ENCODE results near the gene RAD51B. TPM values are rescaled to one million over a fixed set of nuclear protein-coding genes. Genes with fewer than 3 reads are reported as not detected.

Gene RAD51B
- total RNA-seq, 1 donor from 2014 or later: 3.8 TPM

GRCh38 chr14:68580671-68581070 is 761.1 kb downstream of the RAD51B start:
- intact Hi-C loops (cut with DNase I): no loop called here
- no peak for DNase-seq (ENCODE audit: low spot score)

GRCh38 chr14:68583548-68584280 is 764.1 kb downstream of the RAD51B start:
- intact Hi-C loops (cut with DNase I): no loop called here
- peak; percentile 73 for DNase-seq (ENCODE audit: low spot score)

- peak; percentile 61 for DNase-seq (ENCODE audit: low spot score)
- intact Hi-C loops (cut with DNase I): no loop called here
These were observed 765.2 kb downstream of the RAD51B start for GRCh38 chr14:68584786-68585185.

- intact Hi-C loops (cut with DNase I): no loop called here
- DNase-seq (ENCODE audit: low spot score): peak; percentile 60
These were observed 766.1 kb downstream of the RAD51B start for GRCh38 chr14:68585690-68586089.

GRCh38 chr14:68586896-68587751 is 767.5 kb downstream of the RAD51B start:
- intact Hi-C loops (cut with DNase I): no loop called here
- DNase-seq (ENCODE audit: low spot score): no peak

GRCh38 chr14:68587931-68588330 is 768.4 kb downstream of the RAD51B start:
- intact Hi-C loops (cut with DNase I): no loop called here
- no peak for DNase-seq (ENCODE audit: low spot score)

- DNase-seq (ENCODE audit: low spot score): no peak
- intact Hi-C loops (cut with DNase I): no loop called here
These were observed 770.0 kb downstream of the RAD51B start for GRCh38 chr14:68589447-68590200.

- intact Hi-C loops (cut with DNase I): no loop called here
- no peak for DNase-seq (ENCODE audit: low spot score)
These were observed 770.6 kb downstream of the RAD51B start for GRCh38 chr14:68590201-68590522.

- intact Hi-C loops (cut with DNase I): no loop called here
- no peak for DNase-seq (ENCODE audit: low spot score)
These were observed 772.2 kb downstream of the RAD51B start for GRCh38 chr14:68591786-68592185.

GRCh38 chr14:68592948-68593556 is 773.5 kb downstream of the RAD51B start:
- intact Hi-C loops (cut with DNase I): no loop called here
- no peak for DNase-seq (ENCODE audit: low spot score)

- intact Hi-C loops (cut with DNase I): no loop called here
- DNase-seq (ENCODE audit: low spot score): no peak
These were observed 774.4 kb downstream of the RAD51B start for GRCh38 chr14:68593806-68594536.

- no peak for DNase-seq (ENCODE audit: low spot score)
- intact Hi-C loops (cut with DNase I): no loop called here
These were observed 775.3 kb downstream of the RAD51B start for GRCh38 chr14:68594737-68595380.

GRCh38 chr14:68596211-68596610 is 776.6 kb downstream of the RAD51B start:
- intact Hi-C loops (cut with DNase I): no loop called here
- DNase-seq (ENCODE audit: low spot score): no peak

- intact Hi-C loops (cut with DNase I): no loop called here
- peak; percentile 51 for DNase-seq (ENCODE audit: low spot score)
These were observed 777.1 kb downstream of the RAD51B start for GRCh38 chr14:68596701-68597100.

- intact Hi-C loops (cut with DNase I): loop anchor here (2.0 kb wide), 1 partner anchor 35 kb away; no protein-coding TSS in a partner anchor
- DNase-seq (ENCODE audit: low spot score): no peak
These were observed 778.5 kb downstream of the RAD51B start for GRCh38 chr14:68598089-68598488.

- intact Hi-C loops (cut with DNase I): loop anchor here (2.0 kb wide), 1 partner anchor 34 kb away; no protein-coding TSS in a partner anchor
- DNase-seq (ENCODE audit: low spot score): peak; percentile 91
These were observed 779.3 kb downstream of the RAD51B start for GRCh38 chr14:68598621-68599447.

- DNase-seq (ENCODE audit: low spot score): no peak
- intact Hi-C loops (cut with DNase I): loop anchor here (2.0 kb wide), 1 partner anchor 33 kb away; no protein-coding TSS in a partner anchor
These were observed 780.5 kb downstream of the RAD51B start for GRCh38 chr14:68599896-68600610.
